Type B pancreatic cell (in vitro differentiated cells): Measurements from ENCODE around the gene CCL26. TPM values are rescaled to one million over a fixed set of nuclear protein-coding genes. Genes with fewer than 3 reads are reported as not detected.

Experiments
- DNase-seq: peaks from one replicate; pipeline ENCODE4 v3.0.0; 2021; ENCODE audit warnings: mixed read lengths; ENCODE audit not compliant: unreplicated experiment; ENCODE audit errors: extremely low spot score
- H3K27ac Mint-ChIP-seq: 2 replicates; pipeline ENCODE4 v1.8.0; 2021; ENCODE audit warnings: mild to moderate bottlenecking, mixed read lengths
- H3K27me3 Mint-ChIP-seq: 2 replicates; pipeline ENCODE4 v1.8.0; 2021; ENCODE audit warnings: mixed read lengths
- H3K36me3 Mint-ChIP-seq: 2 replicates; pipeline ENCODE4 v1.8.0; 2021; ENCODE audit warnings: mixed read lengths
- H3K4me1 Mint-ChIP-seq: one replicate; pipeline ENCODE4 v1.8.0; 2021; ENCODE audit warnings: mixed read lengths; ENCODE audit not compliant: unreplicated experiment
- H3K4me3 Mint-ChIP-seq: 2 replicates; pipeline ENCODE4 v1.8.0; 2021; ENCODE audit warnings: mild to moderate bottlenecking, mixed read lengths
- H3K9me3 Mint-ChIP-seq: 2 replicates; pipeline ENCODE4 v1.8.0; 2021; ENCODE audit warnings: mixed read lengths
- CTCF ChIP-seq: fragments of 200-600 bp; sonication (generic); conservative IDR thresholded peaks from 2 replicates; pipeline ENCODE4 v1.5.0; 2021; ENCODE audit warnings: antibody characterized with exemption, mild to moderate bottlenecking
- total RNA-seq: library from RNA; stranded (reverse); gene quantifications from 2 replicates; pipeline ENCODE4 v1.2.1, GENCODE V29; 2021; ENCODE audit warnings: low replicate concordance

CCL26 gene
- total RNA-seq, 1 donor from 2014 or later = 2.6 TPM

- Mint-ChIP-seq H3K4me3 (no peak overlapping the region), H3K27ac (no peak overlapping the region), H3K9me3 (no peaks in the 10 kb centered on the region), H3K36me3 (no peaks in the 10 kb centered on the region), H3K4me1 (no peaks in the 10 kb centered on the region), H3K27me3 (peaks cover 9% of the 10 kb centered on the region)
- DNase-seq = no peak
- TF ChIP-seq CTCF = no peak
Measured at GRCh38 chr7:75815418-75816064, 43.5 kb upstream of the CCL26 start.

- H3K4me3 Mint-ChIP-seq = no peak overlapping the region
- H3K4me1 Mint-ChIP-seq = no peaks in the 10 kb centered on the region
- H3K36me3 Mint-ChIP-seq = no peaks in the 10 kb centered on the region
- DNase-seq = no peak
- H3K9me3 Mint-ChIP-seq = no peaks in the 10 kb centered on the region
- TF ChIP-seq CTCF = no peak
- H3K27me3 Mint-ChIP-seq = peaks cover 9% of the 10 kb centered on the region
- no peak overlapping the region for H3K27ac Mint-ChIP-seq
Measured at GRCh38 chr7:75814407-75814947, 42.5 kb upstream of the CCL26 start.

GRCh38 chr7:75813781-75814236 is 41.8 kb upstream of the CCL26 start, which contains the start of gene CCL24:
TSS of gene CCL24 (minus strand) at chr7:75813806. CDS start at chr7:75813715, 91 bp downstream.
- Mint-ChIP-seq H3K9me3 (no peaks in the 10 kb centered on the region), H3K4me3 (no peak within 1 kb of the TSS), H3K27me3 (peaks cover 9% of the 10 kb centered on the region), H3K27ac (no peak within 1 kb of the TSS), H3K36me3 (no peaks in the 10 kb centered on the region), H3K4me1 (no peaks in the 10 kb centered on the region)
- TF ChIP-seq CTCF = no peak
- DNase-seq = no peak

- H3K36me3 Mint-ChIP-seq = no peaks in the 10 kb centered on the region
- H3K4me1 Mint-ChIP-seq = no peaks in the 10 kb centered on the region
- H3K27ac Mint-ChIP-seq = no peak overlapping the region
- no peak overlapping the region for H3K4me3 Mint-ChIP-seq
- H3K27me3 Mint-ChIP-seq = peaks cover 9% of the 10 kb centered on the region
- no peak for TF ChIP-seq CTCF
- no peak for DNase-seq
- no peaks in the 10 kb centered on the region for H3K9me3 Mint-ChIP-seq
Measured at GRCh38 chr7:75813084-75813483, 41.1 kb upstream of the CCL26 start.

- H3K36me3 Mint-ChIP-seq = no peaks in the 10 kb centered on the region
- no peak overlapping the region for H3K27ac Mint-ChIP-seq
- H3K4me1 Mint-ChIP-seq = no peaks in the 10 kb centered on the region
- H3K27me3 Mint-ChIP-seq = peaks cover 9% of the 10 kb centered on the region
- no peaks in the 10 kb centered on the region for H3K9me3 Mint-ChIP-seq
- no peak for DNase-seq
- no peak for TF ChIP-seq CTCF
- no peak overlapping the region for H3K4me3 Mint-ChIP-seq
Measured at GRCh38 chr7:75811894-75812678, 40.1 kb upstream of the CCL26 start.
